Measurements from ENCODE around the gene PPM1H. TPM values are rescaled to one million over a fixed set of nuclear protein-coding genes. Genes with fewer than 3 reads are reported as not detected.

The PPM1H gene
- total RNA-seq, 1 experiment from 2014 or later = 37.1 TPM

- ATAC-seq = no peak
- Mint-ChIP-seq H3K27ac (no peak overlapping the region; the same call in 1 of the 2 replicates), H3K4me3 (no peak overlapping the region)
These were observed 147.3 kb downstream of the PPM1H start for GRCh38 chr12:62787611-62788010.

More at GRCh38 chr12:62787611-62788010, 147.3 kb downstream of the PPM1H start:
- peaks cover 9% of the 10 kb centered on the region; the same call in 1 of the 2 replicates for H3K36me3 Mint-ChIP-seq
- H3K27me3 Mint-ChIP-seq (ENCODE audit: low read depth) = no peaks in the 10 kb centered on the region
- DNase-seq (ENCODE audit: low spot score) = no peak
- ChIA-PET CTCF (interaction anchor here (0.8 to 1.4 kb wide), 4 partner anchors 11 to 281 kb away, joined by 3 to 6 read pairs (median 4); no protein-coding TSS in a partner anchor), POLR2A (interaction anchor here (1.0 kb wide), 1 partner anchor 65 kb away, joined by 3 read pairs; no protein-coding TSS in a partner anchor)
- TF ChIP-seq, protein P1, sequence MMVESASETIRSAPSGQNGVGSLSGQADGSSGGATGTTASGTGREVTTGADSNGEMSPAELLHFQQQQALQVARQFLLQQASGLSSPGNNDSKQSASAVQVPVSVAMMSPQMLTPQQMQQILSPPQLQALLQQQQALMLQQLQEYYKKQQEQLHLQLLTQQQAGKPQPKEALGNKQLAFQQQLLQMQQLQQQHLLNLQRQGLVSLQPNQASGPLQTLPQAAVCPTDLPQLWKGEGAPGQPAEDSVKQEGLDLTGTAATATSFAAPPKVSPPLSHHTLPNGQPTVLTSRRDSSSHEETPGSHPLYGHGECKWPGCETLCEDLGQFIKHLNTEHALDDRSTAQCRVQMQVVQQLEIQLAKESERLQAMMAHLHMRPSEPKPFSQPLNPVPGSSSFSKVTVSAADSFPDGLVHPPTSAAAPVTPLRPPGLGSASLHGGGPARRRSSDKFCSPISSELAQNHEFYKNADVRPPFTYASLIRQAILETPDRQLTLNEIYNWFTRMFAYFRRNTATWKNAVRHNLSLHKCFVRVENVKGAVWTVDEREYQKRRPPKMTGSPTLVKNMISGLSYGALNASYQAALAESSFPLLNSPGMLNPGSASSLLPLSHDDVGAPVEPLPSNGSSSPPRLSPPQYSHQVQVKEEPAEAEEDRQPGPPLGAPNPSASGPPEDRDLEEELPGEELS (CRISPR knock-in tag; IDR thresholded peaks at IDR 0.05) = no peak
- TF ChIP-seq TP53 (CRISPR knock-in tag; IDR thresholded peaks at IDR 0.05) = no peak
- no peak for TF ChIP-seq ZNF416 (CRISPR knock-in tag; IDR thresholded peaks at IDR 0.05)
- no peak for TF ChIP-seq CTCF (IDR thresholded peaks at IDR 0.05)
- TF ChIP-seq RELA (CRISPR knock-in tag; IDR thresholded peaks at IDR 0.05; ENCODE audit: borderline replicate concordance) = no peak
- no peak for TF ChIP-seq STAT6 (CRISPR knock-in tag; conservative IDR thresholded peaks at IDR 0.05; ENCODE audit: low read depth)
- TF ChIP-seq, protein P2, sequence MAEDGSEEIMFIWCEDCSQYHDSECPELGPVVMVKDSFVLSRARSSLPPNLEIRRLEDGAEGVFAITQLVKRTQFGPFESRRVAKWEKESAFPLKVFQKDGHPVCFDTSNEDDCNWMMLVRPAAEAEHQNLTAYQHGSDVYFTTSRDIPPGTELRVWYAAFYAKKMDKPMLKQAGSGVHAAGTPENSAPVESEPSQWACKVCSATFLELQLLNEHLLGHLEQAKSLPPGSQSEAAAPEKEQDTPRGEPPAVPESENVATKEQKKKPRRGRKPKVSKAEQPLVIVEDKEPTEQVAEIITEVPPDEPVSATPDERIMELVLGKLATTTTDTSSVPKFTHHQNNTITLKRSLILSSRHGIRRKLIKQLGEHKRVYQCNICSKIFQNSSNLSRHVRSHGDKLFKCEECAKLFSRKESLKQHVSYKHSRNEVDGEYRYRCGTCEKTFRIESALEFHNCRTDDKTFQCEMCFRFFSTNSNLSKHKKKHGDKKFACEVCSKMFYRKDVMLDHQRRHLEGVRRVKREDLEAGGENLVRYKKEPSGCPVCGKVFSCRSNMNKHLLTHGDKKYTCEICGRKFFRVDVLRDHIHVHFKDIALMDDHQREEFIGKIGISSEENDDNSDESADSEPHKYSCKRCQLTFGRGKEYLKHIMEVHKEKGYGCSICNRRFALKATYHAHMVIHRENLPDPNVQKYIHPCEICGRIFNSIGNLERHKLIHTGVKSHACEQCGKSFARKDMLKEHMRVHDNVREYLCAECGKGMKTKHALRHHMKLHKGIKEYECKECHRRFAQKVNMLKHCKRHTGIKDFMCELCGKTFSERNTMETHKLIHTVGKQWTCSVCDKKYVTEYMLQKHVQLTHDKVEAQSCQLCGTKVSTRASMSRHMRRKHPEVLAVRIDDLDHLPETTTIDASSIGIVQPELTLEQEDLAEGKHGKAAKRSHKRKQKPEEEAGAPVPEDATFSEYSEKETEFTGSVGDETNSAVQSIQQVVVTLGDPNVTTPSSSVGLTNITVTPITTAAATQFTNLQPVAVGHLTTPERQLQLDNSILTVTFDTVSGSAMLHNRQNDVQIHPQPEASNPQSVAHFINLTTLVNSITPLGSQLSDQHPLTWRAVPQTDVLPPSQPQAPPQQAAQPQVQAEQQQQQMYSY (CRISPR knock-in tag; IDR thresholded peaks at IDR 0.05) = no peak
- no peak for TF ChIP-seq ZNF396 (CRISPR knock-in tag; IDR thresholded peaks at IDR 0.05; ENCODE audit: borderline replicate concordance)
- TF ChIP-seq, protein P3, sequence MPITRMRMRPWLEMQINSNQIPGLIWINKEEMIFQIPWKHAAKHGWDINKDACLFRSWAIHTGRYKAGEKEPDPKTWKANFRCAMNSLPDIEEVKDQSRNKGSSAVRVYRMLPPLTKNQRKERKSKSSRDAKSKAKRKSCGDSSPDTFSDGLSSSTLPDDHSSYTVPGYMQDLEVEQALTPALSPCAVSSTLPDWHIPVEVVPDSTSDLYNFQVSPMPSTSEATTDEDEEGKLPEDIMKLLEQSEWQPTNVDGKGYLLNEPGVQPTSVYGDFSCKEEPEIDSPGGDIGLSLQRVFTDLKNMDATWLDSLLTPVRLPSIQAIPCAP (CRISPR knock-in tag; IDR thresholded peaks at IDR 0.05) = no peak
- TF ChIP-seq FOXJ3 (CRISPR knock-in tag; IDR thresholded peaks at IDR 0.05; ENCODE audit: borderline replicate concordance) = no peak
- TF ChIP-seq IRF2 (CRISPR knock-in tag; IDR thresholded peaks at IDR 0.05; ENCODE audit: borderline replicate concordance, low read depth) = no peak
- H3K9me3 Mint-ChIP-seq = no peaks in the 10 kb centered on the region
- H3K4me1 Mint-ChIP-seq = peaks cover 44% of the 10 kb centered on the region

All from WTC11 (cell line).